MCF 10A (cell line): ENCODE data around the gene RAB6B. TPM values are rescaled to one million over a fixed set of nuclear protein-coding genes. Genes with fewer than 3 reads are reported as not detected.

ENCODE experiments used
- BruUV-seq: library from RNA; stranded (reverse); fragments of 400-500 nt; replicated peaks from 2 replicates; lab custom pipeline; 2021; lab: Mats Ljungman, UMichigan
- CTCF ChIA-PET: fragments of 300-600 bp; sonication (Branson Sonifier 250); formaldehyde crosslinking; extraction: SDS; loops from one replicate; lab custom pipeline; 2021; ENCODE audit warnings: antibody characterized with exemption, inconsistent platforms; lab: Yijun Ruan, JAX
- POLR2A ChIA-PET: fragments of 300-600, 350-650 bp; sonication (Branson Sonifier 250); formaldehyde crosslinking; extraction: SDS; loops from one replicate; lab custom pipeline; 2020; ENCODE audit warnings: antibody characterized with exemption, inconsistent platforms; lab: Yijun Ruan, JAX
- DNase-seq: peaks from one replicate; pipeline ENCODE4 v3.0.0-alpha.2; 2018; ENCODE audit not compliant: unreplicated experiment
- H3K27ac Mint-ChIP-seq: one replicate; pipeline ENCODE4 v1.8.0; 2022; ENCODE audit warnings: mild to moderate bottlenecking, low read depth, mixed read lengths; ENCODE audit not compliant: unreplicated experiment
- H3K27me3 Mint-ChIP-seq: one replicate; pipeline ENCODE4 v1.8.0; 2022; ENCODE audit warnings: mixed read lengths; ENCODE audit not compliant: insufficient read depth, unreplicated experiment
- H3K36me3 Mint-ChIP-seq: one replicate; pipeline ENCODE4 v1.8.0; 2022; ENCODE audit warnings: mild to moderate bottlenecking, moderate library complexity, mixed read lengths; ENCODE audit not compliant: insufficient read depth, unreplicated experiment
- H3K4me1 Mint-ChIP-seq: one replicate; pipeline ENCODE4 v1.8.0; 2022; ENCODE audit warnings: mixed read lengths; ENCODE audit not compliant: insufficient read depth, unreplicated experiment
- H3K4me3 Mint-ChIP-seq: one replicate; pipeline ENCODE4 v1.8.0; 2022; ENCODE audit warnings: mild to moderate bottlenecking, moderate library complexity, mixed read lengths; ENCODE audit not compliant: unreplicated experiment
- H3K9me3 Mint-ChIP-seq: one replicate; pipeline ENCODE4 v1.8.0; 2022; ENCODE audit warnings: mixed read lengths; ENCODE audit not compliant: unreplicated experiment
- CTCF ChIP-seq: fragments of 200-600 bp; IDR thresholded peaks from one replicate; pipeline ENCODE4 v1.8.0; 2022; ENCODE audit warnings: antibody characterized with exemption, mild to moderate bottlenecking; ENCODE audit not compliant: unreplicated experiment
- intact Hi-C: fragments of 100-400 bp; cut with micrococcal nuclease; formaldehyde crosslinking; loops from 2 replicates; pipeline ENCODE4 v1.14.1; 2022
- total RNA-seq: library from RNA; stranded (reverse); gene quantifications from 2 replicates; pipeline ENCODE4 v1.2.3, GENCODE V29; 2022

The RAB6B gene
- total RNA-seq, 1 experiment from 2014 or later: 1.1 TPM

GRCh38 chr3:133775309-133775708 lies 120.4 kb downstream of the RAB6B start:
- Mint-ChIP-seq H3K4me3 (no peak overlapping the region), H3K27ac (no peak overlapping the region), H3K4me1 (no peaks in the 10 kb centered on the region), H3K9me3 (no peaks in the 10 kb centered on the region), H3K27me3 (peaks cover 58% of the 10 kb centered on the region), H3K36me3 (no peaks in the 10 kb centered on the region)
- no peak for TF ChIP-seq CTCF
- no peak for DNase-seq
- no TSS peak for BruUV-seq
- CTCF ChIA-PET: interaction anchor here (0.6 to 1.1 kb wide), 2 partner anchors 29 to 793 kb away, joined by 3 to 4 read pairs; no protein-coding TSS in a partner anchor
- POLR2A ChIA-PET: no interaction called here
- intact Hi-C loops: no loop called here

Other genes starting within 250 kb of the RAB6B start
- 27.4 and 27.7 TPM in 2 replicates for gene TOPBP1, start 233.9 kb downstream of the RAB6B start, total RNA-seq
- gene TF, start 149.5 kb downstream of the RAB6B start, total RNA-seq: 0.12 and 0.19 TPM in 2 replicates
- gene SRPRB, start 90.1 kb downstream of the RAB6B start, total RNA-seq: 180 and 212 TPM in 2 replicates
- 0.59 and 1.0 TPM in 2 replicates for gene SLCO2A1, start 134.0 kb upstream of the RAB6B start, total RNA-seq